Left colon (tissue), 2 donors: Measurements from ENCODE around the gene JAZF1. TPM values are rescaled to one million over a fixed set of nuclear protein-coding genes. Genes with fewer than 3 reads are reported as not detected.

Source experiments
- ATAC-seq: fragments of 200-7000 bp; cut with Tn5 transposase; one replicate; pipeline ENCODE4 v1.9.1; 2020; ENCODE audit warnings: mild to moderate bottlenecking, moderate library complexity
- DNase-seq, 2 donors: peaks; one replicate each; pipeline ENCODE4 v3.0.0-alpha.2; 2020
- intact Hi-C, 2 donors: fragments of 100-400 bp; cut with DNase I in 1 of 2; cut with micrococcal nuclease in 1 of 2; formaldehyde crosslinking; loops; one replicate each; pipeline versions ENCODE4 v1.11.2 to v1.14.0; 2022; cut with DNase I, micrococcal nuclease
- total RNA-seq, 2 donors: library from RNA; stranded (reverse); fragmentation: NEBNext Ultra II Directional; extraction: Animal tissue kit (Norgen Biotek cat#: 25700); gene quantifications; one replicate each; pipeline ENCODE4 v1.2.1, GENCODE V29; 2021
- donor health status: DM: no; HTN: no; CAD: no.
- donor health status: DM: yes; HTN: yes; CAD: no.

JAZF1 gene
- total RNA-seq, 2 donors from 2014 or later, result 2.8 to 8.3 TPM

DNA sequence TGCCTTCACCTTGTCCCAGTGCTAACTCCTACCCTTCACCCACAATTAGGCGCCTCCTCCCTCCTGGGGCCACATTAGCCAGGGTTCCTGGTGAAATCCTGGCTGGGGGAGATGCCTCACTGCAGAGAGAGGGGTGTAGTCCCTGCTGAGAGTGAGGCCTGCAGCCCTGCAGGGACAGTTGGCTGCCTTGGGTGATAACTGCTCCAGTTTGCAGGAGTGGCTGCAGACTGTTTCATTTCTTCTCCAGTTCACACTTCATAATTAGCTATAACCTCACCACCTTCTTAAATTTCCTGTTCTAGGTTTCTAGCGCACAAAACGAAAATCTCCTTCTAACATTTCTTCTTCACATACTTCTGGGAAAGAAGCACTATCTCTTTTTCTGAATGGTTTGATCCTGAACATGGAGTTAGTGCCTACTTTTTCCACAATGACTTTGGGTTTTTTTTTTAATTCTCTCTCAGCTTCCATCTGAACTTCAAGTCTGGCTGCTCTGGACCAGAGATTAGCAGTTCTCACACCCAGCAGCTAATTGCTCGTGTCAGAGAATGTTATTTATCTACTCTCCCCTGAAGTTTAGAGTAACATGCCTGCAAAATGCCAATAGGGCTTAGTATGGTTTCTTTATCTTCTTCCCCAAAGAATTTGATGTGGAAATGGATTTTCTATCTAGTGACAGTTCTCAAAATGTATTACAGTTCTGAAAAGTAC lies 15.5 kb upstream of the JAZF1 start:
- ATAC-seq (no peak), DNase-seq (no peak)
- intact Hi-C loops, result no loop called here

DNA sequence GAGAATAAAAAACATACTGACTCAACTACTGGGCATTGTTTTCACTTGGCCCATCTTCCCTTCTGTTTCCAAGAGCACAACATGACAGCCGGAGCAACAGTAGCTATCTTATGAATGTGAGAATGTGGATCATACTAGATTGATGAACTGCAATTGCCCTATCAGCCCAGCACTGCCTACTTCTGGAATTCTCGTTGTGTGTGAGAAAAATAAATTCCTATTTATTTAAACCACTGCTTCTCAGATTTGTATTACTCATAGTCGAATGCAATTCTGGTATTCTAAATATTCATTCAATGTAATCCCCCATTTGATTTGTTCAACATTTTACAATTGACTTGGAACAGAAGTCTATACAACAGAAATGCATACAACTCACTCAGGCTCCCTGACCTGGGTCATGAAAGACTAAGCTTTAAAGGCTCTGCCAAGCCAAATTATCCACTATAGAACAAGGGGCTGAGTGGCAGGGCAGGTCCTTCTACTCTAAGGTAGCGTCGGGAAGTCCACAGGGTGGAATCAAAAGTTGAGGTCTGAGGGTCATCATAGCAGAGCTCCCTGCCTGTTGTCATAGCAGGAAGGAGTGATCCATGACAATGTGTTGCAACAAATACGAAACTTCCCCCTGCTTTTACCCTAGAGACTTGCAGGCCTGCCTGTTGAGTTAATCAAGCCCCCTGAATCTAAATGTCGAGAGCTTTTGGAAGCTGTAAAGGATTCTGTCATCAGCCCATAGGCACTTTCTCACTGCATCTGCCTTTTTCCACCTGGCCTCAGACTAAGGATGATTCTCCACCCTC lies 12.4 kb upstream of the JAZF1 start:
- intact Hi-C loops, result no loop called here
- no peak for ATAC-seq
- no peak for DNase-seq

DNA sequence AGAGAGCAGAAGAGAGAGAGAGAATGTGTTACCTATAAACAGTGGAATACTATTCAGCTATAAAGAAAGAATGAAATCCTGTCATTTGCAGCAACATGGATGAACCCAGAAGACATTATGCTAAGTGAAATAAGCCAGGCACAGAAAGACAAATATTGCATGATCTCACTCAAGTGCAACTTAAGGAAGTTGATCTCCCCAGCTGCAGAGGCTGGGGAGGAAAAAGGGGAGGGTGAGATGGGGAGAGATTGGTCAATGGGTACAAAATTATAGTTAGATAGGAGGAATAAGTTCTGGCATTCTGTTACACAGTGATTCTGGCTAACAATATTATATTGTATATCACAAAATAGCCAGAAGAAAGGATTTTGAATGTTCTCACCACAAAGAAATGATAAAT lies 11.2 kb upstream of the JAZF1 start:
- ATAC-seq, result no peak
- no peak for DNase-seq
- intact Hi-C loops, result no loop called here

DNA sequence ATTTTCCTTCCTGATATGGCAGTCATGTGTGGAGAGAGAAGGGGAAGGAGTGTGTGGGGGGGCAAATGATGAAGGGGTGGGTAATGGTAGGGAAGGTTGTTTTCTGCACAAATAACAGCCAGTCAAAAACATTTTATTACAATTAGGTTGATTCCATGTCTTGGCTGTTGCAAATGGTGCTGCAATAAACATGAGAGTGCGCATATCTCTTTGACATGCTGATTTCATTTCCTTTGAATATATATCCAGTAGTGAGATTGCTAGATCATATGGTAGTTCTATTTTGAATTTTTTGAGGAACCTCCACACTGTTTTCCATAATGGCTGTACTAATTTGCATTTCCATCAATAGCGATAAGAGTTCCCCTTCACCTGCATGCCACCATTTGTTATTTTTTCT lies 10.6 kb upstream of the JAZF1 start:
- intact Hi-C loops, result no loop called here
- DNase-seq (no peak), ATAC-seq (no peak)

DNA sequence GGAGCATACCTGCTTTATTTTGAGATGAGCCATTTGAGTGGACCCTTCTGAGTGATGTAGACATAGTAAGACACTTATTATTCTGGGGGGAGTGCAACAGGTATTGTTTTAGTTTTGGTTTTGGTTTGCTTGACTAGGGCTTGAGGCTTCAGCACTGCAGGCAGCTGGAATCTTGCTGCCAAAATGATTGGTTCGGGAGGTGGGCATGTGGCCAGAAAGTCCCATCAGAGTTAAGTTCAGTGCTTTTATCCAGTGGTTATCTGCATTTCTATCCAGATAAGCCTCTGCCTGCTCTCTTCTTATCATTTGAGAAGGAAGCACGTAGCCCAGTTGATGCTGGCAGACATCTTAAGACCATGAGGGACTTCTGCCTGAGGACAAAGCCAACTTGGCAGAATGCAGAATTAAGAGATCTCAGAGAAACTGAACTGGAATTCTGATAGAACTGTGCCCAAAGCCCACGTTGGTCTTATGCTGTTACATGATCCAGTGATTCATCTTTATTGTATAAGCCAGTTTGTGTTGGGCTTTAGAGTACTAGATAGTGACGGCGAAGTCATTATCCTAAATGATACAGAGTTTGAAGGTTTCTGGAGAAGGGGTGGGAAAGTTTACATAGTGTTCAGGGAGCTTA lies 9.6 kb upstream of the JAZF1 start:
- ATAC-seq (no peak), DNase-seq (peak in 1 of 2 donors; percentile 15)
- intact Hi-C loops, result no loop called here

DNA sequence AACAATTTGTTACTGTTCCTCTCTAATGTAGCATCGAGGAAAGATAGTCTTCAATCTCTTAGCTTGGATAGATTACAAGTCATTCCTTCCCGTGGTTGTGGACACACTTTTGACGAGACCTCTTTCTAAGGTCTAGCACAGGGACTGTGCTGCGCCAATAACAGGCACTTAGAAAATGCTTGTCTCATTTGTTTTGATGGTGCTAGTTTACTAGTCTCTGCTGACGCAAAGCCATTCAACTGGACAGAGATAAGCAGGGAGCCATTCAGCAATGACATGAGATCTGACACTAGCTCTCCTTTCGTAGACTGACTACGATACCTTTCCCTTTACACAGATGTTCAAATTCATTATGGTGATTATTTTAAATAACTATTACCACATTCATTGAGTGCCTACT lies 6.4 kb upstream of the JAZF1 start:
- intact Hi-C loops, result no loop called here

DNA sequence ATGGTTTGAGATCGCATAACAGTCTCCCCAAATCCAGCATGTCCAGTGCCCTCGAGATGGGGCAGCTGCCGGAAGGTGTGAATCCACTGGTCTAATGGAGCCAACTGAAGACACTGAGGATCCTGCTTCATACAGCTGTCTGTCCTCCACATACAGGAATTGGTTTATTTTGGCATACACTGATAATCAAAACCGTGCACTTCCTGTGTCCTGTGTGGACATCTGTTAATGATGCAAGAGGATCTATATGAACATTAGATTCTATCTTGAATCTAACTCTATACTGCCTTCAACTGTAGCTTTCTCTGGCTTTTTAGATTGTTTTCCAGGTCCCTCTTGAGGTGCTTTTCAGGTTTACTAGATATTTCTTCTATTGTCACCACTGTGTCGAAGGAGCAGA lies 3.0 kb upstream of the JAZF1 start:
- ATAC-seq (no peak), DNase-seq (no peak)
- intact Hi-C loops, result no loop called here

More for the DNA sequence above, 6.4 kb upstream of the JAZF1 start:
- ATAC-seq (no peak), DNase-seq (no peak)

DNA sequence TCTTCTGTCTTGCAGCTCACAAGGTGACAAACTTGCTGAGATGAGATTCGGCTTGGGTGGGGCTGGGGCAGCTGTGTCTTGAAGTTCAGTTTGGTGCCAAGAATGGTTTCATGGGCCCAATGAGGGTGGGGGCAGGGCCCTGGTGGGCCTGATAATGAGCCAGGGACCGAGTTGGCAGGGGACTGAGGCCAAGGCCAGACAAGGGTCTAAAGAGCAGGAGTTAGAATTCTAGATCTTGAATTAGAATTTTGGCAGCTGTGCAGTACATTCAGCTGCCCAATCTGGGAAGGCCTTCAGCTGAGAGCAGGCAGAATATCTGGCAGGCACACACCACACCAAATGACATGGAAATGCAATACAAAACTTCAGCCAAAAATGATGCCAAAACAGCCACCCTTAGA lies 1.5 kb upstream of the JAZF1 start:
- DNase-seq, result no peak
- ATAC-seq, result no peak
- intact Hi-C loops, result no loop called here

DNA sequence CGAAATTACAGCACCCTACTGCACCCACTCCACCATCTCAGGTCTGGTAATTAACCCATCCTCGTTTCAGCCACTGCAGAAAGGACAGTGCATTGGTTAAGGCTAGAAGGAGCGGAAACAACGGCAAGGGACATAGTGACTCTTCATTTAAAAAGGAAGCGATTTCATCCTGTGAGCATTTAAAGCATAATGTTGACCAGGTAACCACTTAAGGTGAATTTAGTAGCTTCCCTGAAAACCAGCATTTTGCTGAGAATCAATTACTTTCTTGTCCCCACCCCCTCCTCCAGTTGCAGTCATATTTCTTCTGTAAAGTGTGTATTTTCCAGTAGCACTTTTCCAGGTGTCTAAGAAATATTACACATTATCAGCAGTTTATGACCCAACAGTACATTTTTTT lies 821 bp upstream of the JAZF1 start:
- DNase-seq (no peak), ATAC-seq (no peak)
- intact Hi-C loops, result no loop called here

DNA sequence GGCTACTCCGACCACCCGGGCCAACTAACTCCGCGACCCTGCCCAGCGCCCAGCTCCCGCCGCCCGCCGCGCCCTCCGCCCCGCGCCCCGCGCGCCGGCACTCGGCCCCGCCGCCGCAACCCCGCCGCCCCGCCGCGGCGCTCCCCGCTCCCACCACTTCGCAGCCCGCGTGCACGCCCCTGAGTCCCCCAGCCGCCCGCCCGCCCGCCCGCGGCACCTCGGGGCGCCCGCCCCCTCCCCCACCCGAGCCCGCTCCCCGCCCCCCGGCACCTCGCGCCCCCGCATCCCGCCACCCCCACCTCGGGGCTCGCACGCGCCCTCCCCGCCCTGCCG lies 598 bp downstream of the JAZF1 start:
- DNase-seq (no peak), ATAC-seq (no peak)
- intact Hi-C loops, result no loop called here

DNA sequence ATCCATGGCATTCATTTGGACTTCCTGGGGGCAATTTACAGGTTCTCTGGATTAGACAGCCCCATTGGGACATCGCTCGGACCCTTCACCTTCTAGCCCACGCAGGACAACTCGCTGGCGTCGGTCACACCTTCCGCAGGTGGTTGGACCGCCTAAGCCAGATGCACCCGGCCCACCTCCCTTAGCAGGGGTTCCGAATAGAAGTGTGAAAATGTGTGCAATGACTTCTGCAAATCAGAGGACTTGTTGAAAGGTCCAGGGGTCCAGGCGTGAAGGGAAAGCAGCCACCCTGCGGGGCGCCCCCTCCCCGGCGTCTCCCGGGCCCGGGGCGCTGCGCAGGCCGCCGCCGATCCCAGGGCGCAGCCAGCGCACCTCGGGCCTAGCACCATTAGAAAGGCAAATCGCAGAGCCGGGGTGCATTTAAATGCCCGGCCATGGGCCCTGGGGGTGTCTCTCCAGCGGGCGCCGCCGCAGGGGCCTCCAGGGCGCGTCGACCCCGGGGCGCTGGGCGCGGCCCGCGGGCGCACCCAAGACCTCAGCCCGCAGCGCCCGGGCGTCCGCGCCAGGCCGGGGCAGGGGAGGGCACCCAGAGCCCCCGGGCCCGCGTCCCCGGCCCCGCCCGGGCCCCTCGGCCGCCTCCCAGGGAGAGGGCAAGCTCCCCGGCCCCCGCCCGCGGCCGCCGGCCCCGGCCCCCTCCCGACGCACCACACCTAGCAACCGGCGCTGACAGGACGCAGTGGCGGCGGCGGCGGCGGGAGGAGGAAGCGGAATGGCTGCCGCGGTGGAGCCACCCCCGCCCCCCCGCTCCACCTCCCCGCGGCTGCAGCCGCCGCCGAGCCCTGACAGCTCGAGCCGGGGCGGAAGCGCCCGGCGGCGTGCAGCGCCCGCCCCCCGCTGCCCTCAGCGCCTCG lies 1.2 kb downstream of the JAZF1 start:
- ATAC-seq, result peak; percentile 94
- DNase-seq, result peak; percentile 70 to 80
- intact Hi-C loops, result no loop called here

DNA sequence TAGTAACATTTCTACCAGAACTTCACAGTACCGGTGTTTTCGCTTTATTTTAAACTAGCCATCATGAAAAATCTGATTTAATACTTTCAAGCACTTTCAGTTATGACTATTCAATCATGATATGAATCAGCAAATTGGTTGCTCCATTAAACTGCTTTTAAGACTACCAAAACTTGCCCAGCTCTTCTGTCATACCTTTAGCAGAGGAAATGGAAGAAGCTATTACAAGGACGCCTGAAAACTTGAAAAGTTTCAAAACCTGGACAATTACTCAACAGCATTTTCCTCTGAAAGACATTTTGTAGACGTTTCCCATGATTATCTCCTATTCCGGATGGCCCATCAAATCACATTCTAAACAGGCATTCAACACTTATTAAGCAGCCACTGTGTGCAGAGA lies 2.0 kb downstream of the JAZF1 start:
- intact Hi-C loops, result no loop called here
- ATAC-seq (no peak), DNase-seq (no peak)

DNA sequence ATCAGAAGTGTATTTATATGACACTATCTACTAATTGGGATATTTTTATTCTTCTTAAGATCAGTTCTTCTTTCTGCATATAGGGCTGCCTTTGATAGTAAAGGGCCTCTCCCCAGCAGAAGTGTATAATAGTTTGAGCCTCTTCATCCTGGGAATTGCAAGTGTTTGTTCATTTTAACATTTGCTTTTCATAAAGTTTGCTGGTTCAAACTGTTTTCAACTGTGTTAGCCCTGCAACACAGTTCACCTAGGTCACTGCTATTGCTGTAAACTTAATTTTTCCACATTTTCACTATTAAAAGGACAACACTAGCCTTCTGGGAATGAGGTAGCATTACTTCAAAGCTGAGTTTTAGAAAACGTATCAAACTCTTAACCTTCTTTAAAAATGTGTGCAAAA lies 2.8 kb downstream of the JAZF1 start:
- no peak for DNase-seq
- ATAC-seq, result no peak
- intact Hi-C loops, result no loop called here

DNA sequence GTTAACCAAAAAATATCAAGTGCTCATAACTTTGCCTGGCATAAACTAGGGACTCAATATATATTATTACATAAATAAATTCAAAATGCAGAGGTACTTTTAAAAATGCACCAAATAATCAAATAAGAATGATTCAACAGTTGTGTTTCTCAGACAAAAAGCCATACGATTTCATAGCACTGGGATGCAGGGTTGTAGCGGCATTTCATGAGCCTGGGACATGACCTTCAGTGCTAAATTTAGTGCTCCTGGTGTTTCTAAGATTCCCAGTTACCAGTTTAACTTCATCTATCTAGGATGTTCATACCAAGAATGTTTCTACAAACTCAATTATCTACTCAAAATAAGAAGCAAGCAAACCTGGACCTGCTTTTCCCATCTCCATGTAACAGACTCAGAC lies 4.0 kb downstream of the JAZF1 start:
- ATAC-seq (no peak), DNase-seq (no peak)
- intact Hi-C loops, result no loop called here

DNA sequence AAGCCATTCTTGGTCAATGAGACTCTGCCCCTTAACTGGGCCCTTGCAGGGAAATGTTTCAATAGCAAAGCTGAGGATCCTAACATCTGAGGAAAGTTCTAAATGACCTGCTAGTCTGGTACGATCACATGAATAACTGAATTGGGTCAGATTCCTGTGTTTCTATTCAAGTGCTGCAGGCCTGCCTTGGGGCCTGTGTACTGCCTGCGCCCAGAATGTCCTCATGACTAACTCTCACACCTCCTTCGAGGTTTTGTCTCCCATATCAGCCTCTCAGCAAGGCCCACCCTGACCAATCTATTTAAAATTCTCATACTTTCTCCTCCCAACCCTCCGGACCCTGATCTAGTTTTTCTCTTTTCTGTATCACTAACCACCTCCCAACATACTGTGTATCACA lies 4.4 kb downstream of the JAZF1 start:
- DNase-seq (no peak), ATAC-seq (no peak)
- intact Hi-C loops, result no loop called here

DNA sequence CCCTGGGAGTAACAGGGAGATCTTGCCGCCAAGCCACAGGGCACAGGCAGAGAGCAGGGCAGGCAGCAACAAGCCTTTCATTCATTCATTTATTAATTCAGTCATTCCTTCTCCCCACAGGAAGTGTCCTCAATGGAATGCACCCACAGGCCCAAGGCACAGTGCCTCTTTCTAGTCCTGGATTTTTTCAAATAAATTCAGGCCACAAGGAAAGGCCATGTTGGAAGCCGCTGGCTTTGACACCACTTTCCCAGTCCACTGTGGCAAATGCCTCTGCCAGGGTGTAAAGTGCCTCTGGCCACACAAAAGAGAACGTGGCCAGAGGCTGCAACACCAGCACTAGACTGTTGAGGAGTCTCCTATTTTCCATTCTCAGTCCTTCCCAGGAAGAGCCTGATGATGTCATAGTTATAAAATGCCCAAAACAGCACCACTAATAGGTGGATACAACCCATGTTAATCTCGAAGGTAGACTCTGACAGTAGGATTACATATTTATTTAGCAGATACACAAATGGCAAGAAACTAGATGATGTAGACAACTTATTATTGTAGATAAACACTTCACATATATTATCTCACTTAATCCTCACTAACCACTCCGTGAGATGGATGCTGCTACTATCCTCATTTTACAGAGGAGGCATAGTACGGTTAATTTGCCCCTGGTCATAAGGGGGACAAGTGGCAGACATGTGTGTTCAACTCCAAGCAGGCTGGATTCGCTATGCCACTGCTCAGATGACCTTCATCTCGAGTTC lies 5.5 kb downstream of the JAZF1 start:
- DNase-seq, result no peak
- no peak for ATAC-seq
- intact Hi-C loops, result no loop called here

DNA sequence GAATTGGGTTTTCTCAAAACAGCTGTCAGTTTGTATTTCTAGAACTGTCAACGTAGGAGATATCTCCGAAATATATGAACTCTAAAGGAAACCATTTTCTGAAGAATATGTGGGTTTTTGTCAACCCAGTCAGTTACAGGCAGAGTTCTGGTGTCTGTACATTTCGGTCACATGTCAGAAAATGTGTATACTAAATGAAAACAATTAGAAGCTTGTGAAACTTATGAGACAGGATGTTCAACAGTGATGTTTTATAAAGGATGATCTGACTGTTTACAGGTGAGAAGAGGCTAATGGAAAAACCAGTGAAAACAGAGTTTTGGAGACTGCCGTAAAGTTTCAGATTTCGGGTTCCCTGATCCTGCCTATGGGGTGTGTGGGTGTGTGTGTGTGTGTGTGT lies 6.2 kb downstream of the JAZF1 start:
- no peak for DNase-seq
- ATAC-seq, result no peak
- intact Hi-C loops, result no loop called here

DNA sequence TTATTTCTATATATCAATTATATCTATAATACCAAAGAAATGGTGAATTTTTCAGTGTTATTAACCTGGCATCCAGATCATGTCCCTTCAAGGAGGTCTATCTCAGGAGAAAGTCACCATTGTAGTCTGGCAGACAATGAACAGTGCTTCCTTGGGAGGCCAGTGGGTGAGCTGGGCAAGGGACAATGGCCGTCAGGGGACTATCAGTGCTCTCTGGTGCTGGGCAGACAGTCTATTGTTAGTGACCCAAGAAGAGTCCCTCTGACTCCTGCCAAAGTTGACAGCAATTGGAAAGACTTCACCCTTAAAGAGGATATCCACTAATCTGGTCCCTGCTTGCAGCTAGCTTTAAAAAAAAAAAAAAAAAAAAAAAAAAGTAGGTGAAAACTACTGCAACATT lies 7.1 kb downstream of the JAZF1 start:
- DNase-seq (no peak), ATAC-seq (no peak)
- intact Hi-C loops, result no loop called here

DNA sequence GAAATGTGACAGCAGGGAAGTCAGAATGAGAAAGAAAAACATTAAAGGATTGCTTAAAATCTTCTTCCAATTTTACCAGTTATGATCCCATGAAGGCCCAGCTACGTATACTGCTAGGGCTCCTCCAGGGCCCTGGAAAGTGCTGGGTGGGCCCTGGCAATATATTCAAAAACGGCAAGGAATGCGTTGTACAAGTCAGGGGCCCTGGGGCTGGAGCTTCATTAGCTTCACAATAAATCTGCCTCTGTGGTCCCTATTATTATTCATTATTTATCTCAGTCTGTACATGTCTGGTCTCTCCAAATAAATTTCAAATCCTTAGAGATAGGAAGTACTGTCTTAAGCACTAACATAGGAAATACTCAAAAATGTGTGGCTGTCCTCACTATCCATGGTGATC lies 7.6 kb downstream of the JAZF1 start:
- intact Hi-C loops, result no loop called here
- ATAC-seq (no peak), DNase-seq (no peak)
